Loucy (cell line): Measurements from ENCODE around the gene TNFAIP3.

Experiments used
- H2AFZ ChIP-seq: fragments of 200-600 bp; sonication (generic); 2 replicates; pipeline ENCODE4 v1.6.0; 2016; ENCODE audit warnings: antibody characterized with exemption, mild to moderate bottlenecking, low read length, moderate library complexity
- H3F3A ChIP-seq: fragments of 200-600 bp; 2 replicates; pipeline ENCODE4 v1.6.0; 2016; ENCODE audit warnings: antibody characterized with exemption, low read depth, mild to moderate bottlenecking
- H3K27me3 ChIP-seq: fragments of 200-600 bp; sonication (generic); 2 replicates; pipeline ENCODE4 v1.6.1; 2014; ENCODE audit warnings: low read length, mild to moderate bottlenecking; ENCODE audit not compliant: insufficient read depth, poor library complexity, severe bottlenecking
- H3K36me3 ChIP-seq: fragments of 200-600 bp; sonication (generic); 2 replicates; pipeline ENCODE4 v1.6.1; 2016; ENCODE audit warnings: low read length; ENCODE audit not compliant: insufficient read depth
- H3K4me1 ChIP-seq: fragments of 200-600 bp; sonication (generic); 2 replicates; pipeline ENCODE4 v1.5.1; 2014; ENCODE audit warnings: low read length, mild to moderate bottlenecking; ENCODE audit not compliant: insufficient read depth, poor library complexity, severe bottlenecking
- H3K4me2 ChIP-seq: fragments of 200-600 bp; sonication (generic); 2 replicates; pipeline ENCODE4 v1.6.0; 2014; ENCODE audit warnings: antibody characterized with exemption, low read length, low read depth, mild to moderate bottlenecking; ENCODE audit not compliant: poor library complexity, severe bottlenecking
- H3K4me3 ChIP-seq: fragments of 200-600 bp; sonication (generic); 2 replicates; pipeline ENCODE4 v1.5.1; 2014; ENCODE audit warnings: low read length, mild to moderate bottlenecking, mixed read lengths; ENCODE audit not compliant: poor library complexity, severe bottlenecking
- H3K79me2 ChIP-seq: fragments of 200-600 bp; sonication (generic); 2 replicates; pipeline ENCODE4 v1.6.1; 2014; ENCODE audit warnings: low read length; ENCODE audit not compliant: insufficient read depth
- H3K9ac ChIP-seq: fragments of 200-600 bp; sonication (generic); 2 replicates; pipeline ENCODE4 v1.6.0; 2014; ENCODE audit warnings: mild to moderate bottlenecking, low read depth, low read length, moderate library complexity; ENCODE audit not compliant: poor library complexity, severe bottlenecking
- H3K9me2 ChIP-seq: fragments of 200-600 bp; sonication (generic); replicated peaks from 2 replicates; pipeline ENCODE4 v1.6.1; 2016; ENCODE audit warnings: low read depth, low read length, mixed read lengths
- H3K9me3 ChIP-seq: fragments of 200-600 bp; sonication (generic); 2 replicates; pipeline ENCODE4 v1.6.1; 2014; ENCODE audit warnings: mild to moderate bottlenecking, antibody characterized with exemption, low read length, low read depth; ENCODE audit not compliant: insufficient read depth
- H4K20me1 ChIP-seq: fragments of 200-600 bp; sonication (generic); 2 replicates; pipeline ENCODE4 v1.6.0; 2014; ENCODE audit warnings: antibody characterized with exemption, low read length, mild to moderate bottlenecking; ENCODE audit not compliant: insufficient read depth, poor library complexity, severe bottlenecking
- EZH2phosphoT487 ChIP-seq: fragments of 200-600 bp; IDR thresholded peaks from 2 replicates; pipeline ENCODE4 v1.6.1; 2018; ENCODE audit warnings: antibody characterized with exemption, mild to moderate bottlenecking, moderate library complexity, borderline replicate concordance
- TF ChIP-seq, protein P1 (sequence below): fragments of 200-600 bp; sonication (generic); conservative IDR thresholded peaks from 2 replicates; pipeline ENCODE4 v1.5.1; 2014; ENCODE audit warnings: mild to moderate bottlenecking, antibody characterized with exemption, low read length

TNFAIP3 gene

DNA sequence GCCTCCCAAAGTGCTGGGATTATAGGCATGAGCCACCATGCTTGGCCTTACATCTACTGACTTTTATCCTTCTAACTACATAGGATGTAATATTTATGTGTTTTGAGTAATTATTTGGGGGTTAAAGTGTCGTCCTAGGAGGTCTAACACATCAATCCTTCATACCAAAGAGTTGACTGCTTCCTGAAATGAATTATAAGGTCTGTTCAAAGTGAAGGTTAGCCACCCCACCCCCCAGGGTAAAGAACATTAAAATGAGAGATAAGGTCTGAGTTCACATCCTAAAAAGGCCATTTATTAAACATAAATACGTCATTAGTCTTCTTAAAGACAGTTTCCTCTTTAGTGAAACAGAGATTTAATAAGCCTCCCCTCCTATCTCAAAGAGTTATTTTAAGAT lies 33.8 kb downstream of the TNFAIP3 start:
- no peaks in the 10 kb centered on the region for H3F3A ChIP-seq
- no peak overlapping the region for H3K9ac ChIP-seq
- no peaks in the 10 kb centered on the region for H3K79me2 ChIP-seq
- H3K27me3 ChIP-seq, result no peaks in the 10 kb centered on the region
- no peak for TF ChIP-seq EZH2phosphoT487
- TF ChIP-seq, protein P1, sequence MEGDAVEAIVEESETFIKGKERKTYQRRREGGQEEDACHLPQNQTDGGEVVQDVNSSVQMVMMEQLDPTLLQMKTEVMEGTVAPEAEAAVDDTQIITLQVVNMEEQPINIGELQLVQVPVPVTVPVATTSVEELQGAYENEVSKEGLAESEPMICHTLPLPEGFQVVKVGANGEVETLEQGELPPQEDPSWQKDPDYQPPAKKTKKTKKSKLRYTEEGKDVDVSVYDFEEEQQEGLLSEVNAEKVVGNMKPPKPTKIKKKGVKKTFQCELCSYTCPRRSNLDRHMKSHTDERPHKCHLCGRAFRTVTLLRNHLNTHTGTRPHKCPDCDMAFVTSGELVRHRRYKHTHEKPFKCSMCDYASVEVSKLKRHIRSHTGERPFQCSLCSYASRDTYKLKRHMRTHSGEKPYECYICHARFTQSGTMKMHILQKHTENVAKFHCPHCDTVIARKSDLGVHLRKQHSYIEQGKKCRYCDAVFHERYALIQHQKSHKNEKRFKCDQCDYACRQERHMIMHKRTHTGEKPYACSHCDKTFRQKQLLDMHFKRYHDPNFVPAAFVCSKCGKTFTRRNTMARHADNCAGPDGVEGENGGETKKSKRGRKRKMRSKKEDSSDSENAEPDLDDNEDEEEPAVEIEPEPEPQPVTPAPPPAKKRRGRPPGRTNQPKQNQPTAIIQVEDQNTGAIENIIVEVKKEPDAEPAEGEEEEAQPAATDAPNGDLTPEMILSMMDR, result no peak
- no peak overlapping the region for H3K4me3 ChIP-seq
- peaks cover 11% of the 10 kb centered on the region for H3K4me1 ChIP-seq
- no peaks in the 10 kb centered on the region for H4K20me1 ChIP-seq
- no peaks in the 10 kb centered on the region for H3K36me3 ChIP-seq
- H3K4me2 ChIP-seq, result no peak overlapping the region
- 0 out of 2 replicates have a peak, but pooled peaks cover 5% of the 10 kb centered on the region for H3K9me2 ChIP-seq
- H2AFZ ChIP-seq, result no peak overlapping the region
- no peaks in the 10 kb centered on the region for H3K9me3 ChIP-seq

DNA sequence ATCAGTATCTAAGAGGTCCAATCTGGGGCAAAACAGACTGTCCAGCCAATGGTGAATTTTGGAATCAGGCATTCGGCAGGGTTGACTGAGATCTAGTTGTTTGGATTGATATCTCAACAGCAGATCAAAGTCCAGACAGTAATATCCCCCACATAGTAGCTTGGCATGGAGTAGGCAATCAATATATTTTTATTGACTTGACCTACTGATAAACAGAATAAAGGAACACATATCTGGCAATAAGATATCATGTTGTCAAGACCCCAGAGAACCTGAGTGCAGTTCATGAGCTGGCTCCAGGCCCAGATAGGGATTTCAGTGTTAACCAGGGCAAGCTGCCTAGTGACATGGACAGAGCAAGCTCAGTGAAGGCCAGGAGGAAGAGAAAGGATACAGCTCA lies 34.4 kb downstream of the TNFAIP3 start:
- H3K9ac ChIP-seq, result no peak overlapping the region
- TF ChIP-seq, protein P1, result no peak
- no peak for TF ChIP-seq EZH2phosphoT487
- no peaks in the 10 kb centered on the region for H4K20me1 ChIP-seq

DNA sequence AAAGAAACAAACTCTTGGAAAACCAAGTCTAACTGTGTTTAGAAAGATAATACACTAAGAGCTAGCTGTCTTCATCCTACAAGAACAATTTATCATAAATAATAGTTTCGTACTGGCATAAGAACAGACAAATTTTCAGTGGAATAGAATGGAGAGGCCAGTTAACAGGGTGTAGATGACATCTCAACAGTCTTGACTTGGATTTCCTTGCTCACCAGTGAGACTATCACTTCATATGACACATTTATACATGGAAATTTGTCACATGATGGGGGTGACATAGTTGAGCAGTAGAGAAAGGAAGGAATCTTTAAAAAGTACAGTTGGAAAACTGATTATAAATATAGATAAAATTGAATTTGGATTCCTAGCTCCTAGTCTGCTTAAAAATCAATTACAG lies 35.6 kb downstream of the TNFAIP3 start:
- TF ChIP-seq, protein P1, result no peak
- TF ChIP-seq EZH2phosphoT487, result no peak
- H3K4me2 ChIP-seq, result no peak overlapping the region

More for the DNA sequence above, 34.4 kb downstream of the TNFAIP3 start:
- 0 out of 2 replicates have a peak, but pooled peaks cover 5% of the 10 kb centered on the region for H3K9me2 ChIP-seq
- no peaks in the 10 kb centered on the region for H3F3A ChIP-seq
- no peaks in the 10 kb centered on the region for H3K9me3 ChIP-seq
- no peaks in the 10 kb centered on the region for H3K36me3 ChIP-seq
- peaks cover 11% of the 10 kb centered on the region for H3K4me1 ChIP-seq
- no peak overlapping the region for H3K4me2 ChIP-seq
- H3K4me3 ChIP-seq, result no peak overlapping the region
- no peak overlapping the region for H2AFZ ChIP-seq
- no peaks in the 10 kb centered on the region for H3K27me3 ChIP-seq
- H3K79me2 ChIP-seq, result no peaks in the 10 kb centered on the region

More for the DNA sequence above, 35.6 kb downstream of the TNFAIP3 start:
- no peaks in the 10 kb centered on the region for H3K9me3 ChIP-seq
- H3K9me2 ChIP-seq, result 0 out of 2 replicates have a peak, but pooled peaks cover 5% of the 10 kb centered on the region
- no peak overlapping the region; the same call in 1 of the 2 replicates for H2AFZ ChIP-seq
- no peaks in the 10 kb centered on the region for H3F3A ChIP-seq
- peaks cover 11% of the 10 kb centered on the region for H3K4me1 ChIP-seq
- H3K9ac ChIP-seq, result no peak overlapping the region
- H3K27me3 ChIP-seq, result no peaks in the 10 kb centered on the region
- no peak overlapping the region for H3K4me3 ChIP-seq
- no peaks in the 10 kb centered on the region for H4K20me1 ChIP-seq
- no peaks in the 10 kb centered on the region for H3K79me2 ChIP-seq
- H3K36me3 ChIP-seq, result no peaks in the 10 kb centered on the region
